Suprapubic skin (tissue), 3 donors: ENCODE measurements around the gene SGCE.

ENCODE experiments used
- POLR2AphosphoS5 ChIP-seq, 3 donors: sonication (generic); formaldehyde crosslinking; IDR thresholded peaks; one replicate each; pipeline ENCODE4 v1.6.1; 2017; ENCODE audit warnings: antibody characterized with exemption in 3 of 3
- TF ChIP-seq, protein P1 (sequence below), 2 donors: fragments of 200-600 bp in 1 of 2; fragments of 450-650 bp in 1 of 2; sonication (generic) in 1 of 2; IDR thresholded peaks; one replicate each; pipeline ENCODE4 v1.5.1; 2016 to 2019; ENCODE audit warnings: antibody characterized with exemption in 2 of 2, mild to moderate bottlenecking in 1 of 2, moderate library complexity in 1 of 2

DNA sequence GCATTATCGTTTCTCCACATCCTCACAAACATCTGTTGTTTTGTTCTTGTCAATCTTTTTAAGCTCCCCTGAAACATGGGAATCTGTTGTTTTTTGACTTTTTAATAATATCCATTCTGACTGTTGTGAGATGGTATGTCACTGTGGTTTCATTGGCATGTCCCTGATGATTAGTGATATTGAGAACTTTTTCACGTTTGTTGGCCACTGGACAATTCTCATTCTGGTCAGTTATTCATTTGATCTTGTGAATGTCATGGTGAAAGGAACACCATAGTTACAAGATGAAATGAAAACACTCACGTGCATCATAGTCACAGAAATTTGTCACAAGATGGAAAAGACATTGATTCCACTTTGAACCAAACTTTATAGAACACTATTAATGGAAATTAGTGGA, 20.5 kb upstream of the SGCE start:
- TF ChIP-seq, protein P1, sequence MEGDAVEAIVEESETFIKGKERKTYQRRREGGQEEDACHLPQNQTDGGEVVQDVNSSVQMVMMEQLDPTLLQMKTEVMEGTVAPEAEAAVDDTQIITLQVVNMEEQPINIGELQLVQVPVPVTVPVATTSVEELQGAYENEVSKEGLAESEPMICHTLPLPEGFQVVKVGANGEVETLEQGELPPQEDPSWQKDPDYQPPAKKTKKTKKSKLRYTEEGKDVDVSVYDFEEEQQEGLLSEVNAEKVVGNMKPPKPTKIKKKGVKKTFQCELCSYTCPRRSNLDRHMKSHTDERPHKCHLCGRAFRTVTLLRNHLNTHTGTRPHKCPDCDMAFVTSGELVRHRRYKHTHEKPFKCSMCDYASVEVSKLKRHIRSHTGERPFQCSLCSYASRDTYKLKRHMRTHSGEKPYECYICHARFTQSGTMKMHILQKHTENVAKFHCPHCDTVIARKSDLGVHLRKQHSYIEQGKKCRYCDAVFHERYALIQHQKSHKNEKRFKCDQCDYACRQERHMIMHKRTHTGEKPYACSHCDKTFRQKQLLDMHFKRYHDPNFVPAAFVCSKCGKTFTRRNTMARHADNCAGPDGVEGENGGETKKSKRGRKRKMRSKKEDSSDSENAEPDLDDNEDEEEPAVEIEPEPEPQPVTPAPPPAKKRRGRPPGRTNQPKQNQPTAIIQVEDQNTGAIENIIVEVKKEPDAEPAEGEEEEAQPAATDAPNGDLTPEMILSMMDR (IDR thresholded peaks at IDR 0.05): no peak
- TF ChIP-seq POLR2AphosphoS5 (IDR thresholded peaks at IDR 0.05): no peak
